NOMO-1 (cell line): Measurements from ENCODE around the gene DET1.
"Not testable (repeated sequence)": the region's sequence is repeated elsewhere in the genome, so short reads cannot be mapped to it uniquely, and the experiment has no call there.

ENCODE experiments used
- DNase-seq, 2 experiments: peaks; one replicate each; lab custom pipeline; 2025; ENCODE audit not compliant: unreplicated experiment in 2 of 2; lab: John Stamatoyannopoulos, UW

Gene DET1

DNA sequence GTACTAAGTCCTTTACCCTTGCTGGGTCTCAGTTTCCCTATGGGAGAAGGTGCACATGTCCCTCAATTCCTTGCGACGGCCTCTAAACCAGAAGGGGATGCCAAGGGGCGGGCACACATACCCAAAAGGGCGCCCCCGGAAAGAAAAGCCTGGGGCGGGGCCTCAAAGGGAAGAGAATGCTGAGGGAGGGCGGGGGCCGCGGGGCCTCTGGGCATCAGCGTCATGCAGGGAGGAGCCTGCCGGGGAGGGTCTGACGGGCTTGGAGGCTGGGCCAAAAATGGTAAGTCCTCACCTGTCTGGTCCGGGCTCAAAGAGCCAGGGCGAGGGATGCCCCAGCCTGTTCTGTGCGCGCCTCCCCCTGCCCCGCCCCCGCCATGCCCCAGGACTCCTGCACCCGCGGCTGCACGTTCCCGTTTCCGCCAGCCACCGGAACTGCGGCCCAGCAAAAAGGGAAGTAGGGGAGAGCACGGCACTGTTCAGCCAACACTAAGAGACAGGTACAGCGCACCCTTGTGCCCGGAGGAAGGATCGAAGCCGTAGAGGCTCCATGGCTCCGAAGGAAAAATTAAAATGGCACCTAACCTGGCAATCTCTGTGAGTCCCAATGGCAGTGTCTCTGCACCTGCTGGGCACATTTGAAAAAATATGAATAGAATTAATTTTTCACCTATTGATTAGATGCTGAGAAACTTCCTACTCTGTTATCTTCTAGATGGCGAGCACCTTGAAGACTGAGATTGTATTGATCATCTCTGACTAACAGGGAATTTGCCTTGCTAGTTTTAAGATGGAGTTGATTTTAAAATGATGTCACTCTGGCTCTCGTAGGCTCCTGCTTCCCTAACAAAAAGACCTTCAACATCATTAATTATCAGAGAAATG lies at the start of gene DET1:
Gene DET1, minus strand, starts transcription at position 434 of the 882 bp plus-strand sequence. CDS start 14,976 bp downstream, outside the sequence.
- peak; percentile 97 to 99 for DNase-seq

DNA sequence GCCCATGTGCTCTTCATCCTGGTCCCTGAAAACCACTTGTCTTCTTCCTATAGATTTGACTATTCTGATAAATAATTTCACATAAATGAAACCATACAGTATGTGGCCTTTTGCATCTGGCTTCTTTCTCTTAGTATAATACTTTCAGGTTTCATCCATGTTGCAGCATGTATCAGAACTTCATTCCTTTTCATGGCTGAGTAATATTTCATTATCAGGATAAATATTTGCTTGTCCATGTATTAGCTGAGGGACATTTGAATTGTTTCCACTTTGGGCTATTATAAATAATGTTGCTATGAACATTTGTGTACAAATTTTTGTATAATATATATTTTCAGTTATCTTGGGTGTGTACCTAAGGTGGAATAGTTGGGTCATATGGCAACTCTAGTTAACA lies 44.9 kb upstream of the DET1 start:
- DNase-seq: no peak

DNA sequence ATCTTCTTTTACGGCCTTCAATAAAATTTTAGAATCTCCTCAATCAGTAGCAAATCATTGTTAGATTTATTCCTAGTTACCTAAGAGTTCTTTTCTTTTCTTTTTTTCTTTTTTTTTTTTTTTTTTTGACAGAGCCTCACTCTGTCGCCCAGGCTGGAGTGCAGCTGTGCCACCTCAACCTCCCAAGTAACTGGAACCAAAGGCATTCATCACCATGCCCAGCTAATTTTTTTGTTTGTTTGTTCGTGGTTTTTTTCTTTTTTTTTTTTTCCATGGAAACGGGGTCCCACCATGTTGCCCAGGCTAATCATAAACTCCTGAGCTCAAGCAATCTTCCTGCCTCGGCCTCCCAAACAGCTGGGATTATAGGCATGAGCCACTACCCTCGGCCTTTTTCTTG lies 44.3 kb upstream of the DET1 start:
- DNase-seq: no peak

DNA sequence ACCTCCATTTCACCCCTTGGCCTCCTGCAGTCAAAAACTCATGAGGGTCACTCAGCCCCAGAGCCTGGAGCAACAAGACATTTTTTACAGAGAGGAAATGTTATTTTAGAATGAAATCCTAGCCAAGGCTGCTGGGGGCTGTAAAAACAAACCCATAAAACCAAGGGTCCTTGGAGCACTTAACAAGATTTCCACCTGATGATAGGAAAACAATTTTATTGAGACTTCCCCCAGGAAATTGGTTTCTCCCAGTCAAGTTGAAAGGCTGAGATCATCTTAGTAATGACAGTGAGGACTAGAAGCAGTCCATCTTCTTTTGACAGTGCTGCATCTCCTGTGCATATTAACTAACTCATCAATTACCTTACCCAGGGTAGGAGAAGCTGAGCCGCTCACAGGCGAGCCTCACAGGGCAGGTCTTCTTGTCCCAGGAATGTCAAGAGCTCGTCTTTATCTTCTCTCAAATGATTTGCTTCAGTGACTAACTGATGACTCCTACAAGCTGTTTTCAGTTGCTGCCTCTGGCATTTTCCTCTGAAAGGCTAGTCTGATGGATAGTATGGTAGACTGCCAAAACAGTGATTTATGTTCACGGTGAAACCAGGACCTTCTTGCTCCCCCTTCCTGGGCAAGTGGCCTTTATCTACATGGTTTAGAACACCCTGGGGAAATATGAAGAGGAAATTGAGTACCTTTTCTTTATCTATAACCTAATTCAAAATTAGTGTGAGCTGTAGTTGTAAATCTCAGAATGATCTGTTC lies 40.1 kb upstream of the DET1 start:
- no peak for DNase-seq

DNA sequence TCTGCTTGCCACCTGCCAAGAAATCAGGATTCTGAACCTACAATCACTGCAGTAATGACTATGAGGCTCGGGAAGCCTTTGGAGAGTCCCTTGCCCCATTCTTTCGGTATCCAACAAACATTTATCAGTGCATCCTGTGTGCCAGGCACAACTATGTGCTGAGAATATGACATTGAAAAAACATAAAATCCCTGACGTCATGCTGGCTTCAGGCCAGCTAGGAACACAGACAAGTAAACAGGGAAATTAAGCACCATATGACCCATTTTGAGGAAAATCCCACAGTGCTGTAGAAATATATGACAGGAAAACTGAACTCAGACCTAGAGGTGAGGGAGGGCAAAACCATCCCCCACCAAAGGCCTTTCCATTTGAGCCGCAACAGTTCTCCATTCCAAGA lies 34.1 kb upstream of the DET1 start:
- no peak for DNase-seq

DNA sequence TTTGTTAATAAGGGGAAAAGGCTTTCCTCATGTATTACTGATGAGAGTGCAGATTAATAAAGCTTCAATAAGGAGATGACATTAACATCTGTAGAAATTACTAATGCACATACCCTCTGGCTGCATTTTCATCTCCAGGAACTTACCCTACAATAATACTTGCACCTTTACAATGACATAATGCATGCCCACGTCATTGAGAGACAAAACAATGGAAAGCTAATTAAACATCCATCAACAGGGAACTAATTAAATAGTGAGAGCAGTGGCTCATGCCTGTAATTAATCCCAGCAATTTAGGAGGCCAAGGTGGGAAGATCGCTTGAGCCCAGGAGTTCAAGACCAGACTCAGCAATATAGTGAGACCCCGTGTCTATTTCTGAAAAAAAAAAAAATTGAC lies 32.8 kb upstream of the DET1 start:
- DNase-seq: no peak

DNA sequence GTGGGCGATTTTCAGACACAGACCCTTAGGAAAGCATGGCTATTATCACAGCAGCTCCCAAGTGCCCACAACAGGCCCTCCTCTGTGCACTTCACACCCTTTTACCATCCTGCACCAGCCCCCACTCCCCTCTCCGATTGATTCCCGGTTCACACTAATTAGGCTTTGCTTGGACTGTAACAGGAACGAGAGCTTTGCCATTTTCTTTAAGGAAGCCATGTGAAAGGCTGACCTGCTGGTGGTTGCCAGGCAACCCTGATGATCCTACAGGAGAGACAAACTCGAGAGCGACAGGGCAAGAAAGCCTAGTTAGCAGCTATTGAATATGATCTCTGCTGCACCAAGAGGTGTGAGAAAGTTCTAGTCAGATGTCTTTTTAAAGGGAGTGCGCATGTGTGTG lies 28.2 kb upstream of the DET1 start:
- no peak for DNase-seq

DNA sequence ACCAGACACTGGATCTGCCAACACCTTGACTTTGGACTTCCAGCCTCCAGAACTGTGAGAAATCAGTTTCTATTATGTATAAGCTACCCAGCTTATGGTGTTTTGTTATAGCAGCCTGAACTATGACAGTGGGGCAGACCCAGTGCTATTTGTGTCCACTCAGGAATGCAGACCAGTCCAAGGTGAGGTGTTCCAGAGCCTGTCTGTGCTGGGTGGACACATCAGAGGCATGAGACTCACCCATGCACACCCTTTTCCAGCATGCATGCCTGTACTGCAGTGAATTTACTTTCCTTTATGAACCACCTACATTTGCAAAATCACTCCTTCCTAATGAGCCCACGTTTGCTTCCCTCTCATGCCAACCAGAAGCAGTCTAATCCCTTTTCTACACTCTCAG lies 27.6 kb upstream of the DET1 start:
- no peak for DNase-seq

DNA sequence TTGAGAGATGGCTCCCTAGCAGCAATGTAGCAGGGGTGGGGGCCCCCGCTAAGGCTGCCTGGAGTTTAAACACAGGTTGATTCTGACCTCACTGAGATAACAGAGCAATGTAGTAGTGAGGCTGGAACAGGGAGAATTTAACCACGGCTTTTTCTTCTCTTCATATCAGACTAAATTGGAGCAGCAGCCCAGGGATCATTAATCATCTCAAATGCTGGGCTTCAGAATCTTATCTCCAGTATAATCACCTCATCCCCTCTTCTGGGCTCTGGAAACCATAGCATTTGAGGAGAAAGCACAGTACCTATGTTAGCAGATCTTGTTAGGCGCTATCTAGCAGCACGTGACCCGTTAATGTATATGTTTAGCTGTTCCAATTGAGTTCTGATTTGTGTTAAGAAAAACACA lies 25.4 kb upstream of the DET1 start:
- DNase-seq: no peak

DNA sequence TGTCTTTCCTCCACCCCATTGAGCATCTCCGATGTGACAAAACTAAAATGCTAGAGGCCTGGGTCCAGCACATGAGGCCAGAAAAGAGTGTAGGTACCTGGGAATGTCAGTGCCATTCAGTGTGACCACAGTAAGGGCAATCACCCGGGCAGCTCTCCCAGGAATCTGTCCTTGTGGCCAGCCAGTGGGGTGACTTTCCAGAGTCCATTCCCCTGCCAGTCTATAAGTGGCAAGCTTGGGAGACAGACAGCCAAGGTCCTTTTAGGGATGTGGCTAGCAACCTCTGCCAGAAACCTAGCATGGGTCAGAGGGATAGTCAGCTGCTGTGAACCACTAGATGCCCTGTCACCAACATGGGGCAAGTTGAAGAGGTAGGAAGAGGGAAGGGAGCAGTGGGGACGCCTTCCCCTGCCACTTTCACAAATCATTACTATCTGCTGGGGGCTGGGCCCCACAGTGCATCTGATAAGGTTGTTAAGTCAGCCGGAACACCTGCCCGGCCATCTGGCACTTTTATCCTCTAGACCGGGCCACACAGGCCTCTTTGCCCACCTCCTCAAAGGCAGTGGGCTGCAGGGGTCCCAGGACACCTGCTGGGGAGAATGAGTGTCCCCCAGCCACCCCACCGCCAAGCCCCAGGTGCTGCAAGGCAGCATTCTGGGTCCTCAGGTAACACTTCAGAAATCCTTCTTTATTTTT lies 24.8 kb upstream of the DET1 start:
- no peak for DNase-seq

DNA sequence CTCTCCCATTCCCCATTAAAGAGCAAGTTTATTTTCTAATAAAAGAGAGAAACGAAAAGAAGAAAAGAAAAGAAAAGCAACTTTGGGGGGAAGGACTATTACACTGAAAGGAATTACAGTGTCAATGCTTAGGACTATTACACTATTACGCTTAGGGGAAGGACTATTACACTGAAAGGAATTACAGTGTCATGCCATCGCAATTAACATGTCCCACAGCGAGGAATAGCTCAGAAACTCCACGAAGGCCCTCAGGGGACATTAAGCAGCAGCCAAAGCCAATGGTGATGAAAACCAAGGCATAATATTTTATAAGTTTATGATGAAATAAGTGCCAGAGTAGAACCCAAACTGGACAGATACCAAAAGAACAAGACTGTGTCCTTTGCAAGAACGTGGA lies 22.1 kb upstream of the DET1 start:
- DNase-seq: no peak

DNA sequence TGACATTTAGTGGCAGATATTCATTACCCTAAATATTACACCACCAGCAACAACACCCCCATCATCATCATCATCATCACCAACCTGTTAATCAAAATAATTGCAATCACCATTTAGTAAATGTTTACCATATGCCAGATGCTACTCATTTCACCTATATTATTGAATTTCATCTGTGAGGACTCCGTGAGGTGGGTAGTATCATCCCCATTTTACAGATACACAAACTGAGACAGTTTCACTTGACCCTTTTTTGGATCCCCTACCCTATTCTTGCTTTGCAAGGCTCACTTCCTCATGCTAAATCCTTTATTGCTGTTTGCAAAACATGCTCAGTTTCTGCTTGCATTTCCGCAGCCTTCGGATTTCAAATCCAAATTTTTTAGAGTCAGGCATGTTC lies 18.3 kb upstream of the DET1 start:
- no peak for DNase-seq

DNA sequence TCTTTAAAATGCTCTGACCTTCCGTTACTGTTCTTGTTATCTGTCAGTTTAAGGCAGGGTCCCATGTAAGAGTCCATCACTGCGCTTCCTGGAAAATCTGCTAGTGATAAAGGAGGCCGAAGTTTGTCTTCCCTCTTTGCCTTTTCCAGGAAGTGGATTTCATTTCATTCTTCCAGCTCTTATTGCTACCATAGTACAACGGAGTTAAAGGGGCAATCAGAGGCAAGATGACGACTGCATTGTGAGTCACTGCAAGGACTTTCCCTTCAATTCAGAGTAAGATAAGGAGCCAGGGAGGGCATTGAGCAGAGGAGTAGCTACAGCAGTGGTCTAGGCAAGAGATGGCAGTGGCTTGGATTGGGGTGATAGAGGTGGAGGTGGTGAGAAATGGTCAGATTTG lies 17.2 kb upstream of the DET1 start:
- no peak for DNase-seq

DNA sequence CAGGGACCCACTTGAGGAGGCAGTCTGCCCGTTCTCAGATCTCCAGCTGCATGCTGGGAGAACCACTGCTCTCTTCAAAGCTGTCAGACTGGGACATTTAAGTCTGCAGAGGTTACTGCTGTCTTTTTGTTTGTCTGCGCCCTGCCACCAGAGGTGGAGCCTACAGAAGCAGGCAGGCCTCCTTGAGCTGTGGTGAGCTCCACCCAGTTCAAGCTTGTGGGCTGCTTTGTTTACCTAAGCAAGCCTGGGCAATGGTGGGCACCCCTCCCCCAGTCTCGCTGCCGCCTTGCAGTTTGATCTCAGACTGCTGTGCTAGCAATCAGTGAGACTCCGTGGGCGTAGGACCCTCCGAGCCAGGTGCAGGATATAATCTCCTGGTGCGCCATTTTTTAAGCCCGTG lies 13.1 kb upstream of the DET1 start:
- not testable (repeated sequence) for DNase-seq

DNA sequence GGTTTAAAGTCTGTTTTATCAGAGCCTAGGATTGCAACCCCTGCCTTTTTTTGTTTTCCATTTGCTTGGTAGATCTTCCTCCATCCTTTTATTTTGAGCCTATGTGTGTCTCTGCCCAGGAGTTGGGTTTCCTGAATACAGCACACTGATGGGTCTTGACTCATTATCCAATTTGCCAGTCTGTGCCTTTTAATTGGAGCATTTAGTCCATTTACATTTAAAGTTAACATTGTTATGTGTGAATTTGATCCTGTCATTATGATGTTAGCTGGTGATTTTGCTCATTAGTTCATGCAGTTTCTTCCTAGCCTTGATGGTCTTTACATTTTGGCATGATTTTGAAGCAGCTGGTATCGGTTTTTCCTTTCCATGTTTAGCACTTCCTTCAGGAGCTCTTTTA lies 11.5 kb upstream of the DET1 start:
- DNase-seq: not testable (repeated sequence)

DNA sequence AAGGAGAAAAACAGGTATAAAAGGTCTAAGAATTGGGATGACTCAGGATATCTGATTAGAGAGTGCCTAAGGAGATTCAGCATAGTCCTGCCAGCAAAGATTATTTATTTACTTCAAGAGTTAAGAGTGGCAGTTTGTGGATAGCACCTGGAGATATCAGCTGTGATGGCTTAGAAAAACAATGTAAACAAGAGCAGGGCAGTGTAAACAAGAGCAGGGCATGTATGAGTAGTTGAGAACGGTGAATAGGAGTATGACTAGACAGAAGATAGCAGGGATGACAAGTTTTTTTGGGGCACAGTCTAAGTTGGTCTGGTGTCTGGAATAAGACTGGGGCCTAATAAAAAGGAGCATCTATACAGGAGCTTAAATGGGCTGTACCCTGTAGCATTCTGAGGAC lies 1.5 kb upstream of the DET1 start:
- not testable (repeated sequence) for DNase-seq

DNA sequence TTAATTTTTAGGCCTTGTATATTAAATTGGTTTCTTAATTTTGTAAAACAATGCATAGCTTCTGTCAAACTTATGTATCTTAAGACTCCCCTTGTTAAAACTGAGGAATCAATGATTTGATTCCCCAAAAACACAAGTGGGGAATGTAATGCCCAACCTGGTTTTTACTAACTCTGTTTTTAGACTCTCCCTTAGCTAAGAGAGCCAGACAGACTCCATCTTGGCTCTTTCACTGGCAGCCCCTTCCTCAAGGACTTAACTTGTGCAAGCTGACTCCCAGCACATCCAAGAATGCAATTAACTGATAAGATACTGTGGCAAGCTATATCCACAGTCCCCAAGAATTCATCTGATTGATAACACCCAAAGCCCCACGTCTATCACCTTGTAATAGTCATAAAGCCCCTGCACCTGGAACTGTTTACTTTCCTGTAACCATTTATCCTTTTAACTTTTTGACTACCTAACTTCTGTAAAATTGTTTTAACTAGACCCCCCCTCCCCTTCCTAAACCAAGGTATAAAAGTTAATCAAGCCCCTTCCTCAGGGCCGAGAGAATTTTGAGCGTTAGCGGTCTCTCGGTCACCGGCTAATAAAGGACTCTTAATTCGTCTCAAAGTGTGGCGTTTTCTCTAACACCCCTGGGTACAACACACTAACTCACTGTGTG lies 768 bp downstream of the DET1 start:
- not testable (repeated sequence) for DNase-seq

DNA sequence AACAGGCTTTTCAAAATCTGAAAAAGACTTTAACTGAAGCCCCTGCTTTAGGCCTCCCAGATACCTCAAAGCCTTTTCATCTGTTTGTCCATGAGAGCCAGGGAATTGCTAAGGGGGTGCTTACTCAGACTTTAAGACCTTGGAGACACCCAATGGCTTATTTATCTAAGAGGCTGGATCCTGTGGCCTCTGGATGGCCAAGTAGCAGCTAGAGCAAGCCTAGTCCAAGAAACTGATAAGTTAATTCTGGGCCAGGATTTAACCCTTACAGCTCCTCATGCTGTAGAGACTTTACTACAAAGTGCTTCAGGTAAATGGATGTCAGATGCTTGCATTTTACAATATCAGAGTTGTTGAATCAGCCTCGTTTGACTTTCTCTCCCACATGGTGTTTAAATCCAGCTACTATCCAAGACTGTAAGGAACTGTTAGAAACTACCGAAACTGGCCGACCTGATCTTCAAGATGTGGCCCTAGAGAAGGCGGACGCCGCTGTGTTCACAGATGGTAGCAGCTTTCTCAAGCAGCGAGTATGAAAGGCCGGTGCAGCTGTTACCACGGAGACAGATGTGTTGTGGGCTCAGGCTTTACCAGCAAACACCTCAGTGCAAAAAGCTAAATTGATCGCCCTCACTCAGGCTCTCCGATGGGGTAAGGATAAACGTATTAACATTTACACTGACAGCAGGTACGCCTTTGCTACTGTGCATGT lies 3.3 kb downstream of the DET1 start:
- DNase-seq: no peak

DNA sequence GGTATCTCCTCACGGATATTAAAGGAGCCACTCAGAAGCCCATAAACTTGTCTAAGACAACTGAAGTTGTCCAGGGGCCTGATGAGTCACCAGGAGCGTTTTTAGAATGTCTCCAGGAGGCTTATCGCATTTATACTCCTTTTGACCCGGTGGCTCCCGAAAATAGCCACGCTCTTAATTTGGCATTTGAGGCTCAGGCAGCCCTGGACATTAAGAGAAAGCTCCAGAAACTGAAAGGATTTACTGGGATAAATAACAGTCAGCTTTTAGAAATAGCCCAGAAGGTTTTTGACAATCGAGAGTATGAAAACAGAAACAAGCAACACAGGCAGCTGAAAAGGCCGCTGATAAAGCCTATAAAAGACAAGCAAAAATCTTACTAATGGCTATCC lies 4.1 kb downstream of the DET1 start:
- no peak for DNase-seq

DNA sequence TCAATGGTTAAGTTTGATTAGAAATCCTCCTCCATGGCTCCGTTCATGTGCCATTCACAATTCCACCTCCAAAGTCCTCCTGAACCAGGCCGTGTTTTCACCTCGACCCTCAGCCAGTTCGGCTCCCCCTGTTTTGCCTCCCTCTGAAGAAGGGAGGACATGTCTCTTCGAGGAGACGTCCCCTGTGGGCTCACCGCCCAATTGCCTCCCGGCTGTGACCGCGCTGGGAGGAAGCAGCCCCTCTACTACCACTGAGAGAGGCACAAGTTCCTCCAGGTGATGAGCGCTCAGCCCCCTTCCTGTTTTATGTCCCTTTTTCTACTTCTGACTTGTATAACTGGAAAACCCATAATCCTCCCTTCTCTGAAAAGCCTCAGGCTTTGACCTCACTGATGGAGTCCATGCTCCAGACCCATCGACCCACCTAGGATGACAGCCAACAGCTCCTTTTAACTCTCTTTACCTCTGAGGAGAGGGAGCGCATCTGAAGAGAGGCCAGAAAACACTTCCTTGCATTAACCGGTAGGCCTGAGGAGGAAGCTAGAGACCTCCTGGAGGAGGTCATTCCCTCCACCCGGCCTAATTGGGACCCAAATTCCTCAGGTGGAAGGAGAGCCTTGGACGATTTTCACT lies 4.7 kb downstream of the DET1 start:
- no peak for DNase-seq
